PC-9 (cell line): ENCODE data around the gene UBA52.

Experiments
- CTCF ChIP-seq: fragments of 200-600 bp; sonication (generic); conservative IDR thresholded peaks from 2 replicates; pipeline ENCODE4 v1.6.1; 2017; ENCODE audit warnings: mixed run types, antibody characterized with exemption, mild to moderate bottlenecking, moderate library complexity
- EZH2 ChIP-seq: fragments of 200-600 bp; sonication (generic); IDR thresholded peaks from 2 replicates; pipeline ENCODE4 v1.8.0; 2017; ENCODE audit warnings: antibody characterized with exemption, low read depth

- TF ChIP-seq CTCF (no peak), EZH2 (peak; percentile 89; the same call in 1 of the 2 replicates)
Observed at GRCh38 chr19:18606281-18607225, 34.9 kb downstream of the UBA52 start, which contains the start of gene CRLF1.
